GM23248 (cell line): ENCODE data around the gene RFX2. TPM values are rescaled to one million over a fixed set of nuclear protein-coding genes. Genes with fewer than 3 reads are reported as not detected.

Source experiments
- DNase-seq: peaks from one replicate; pipeline ENCODE4 v3.0.0-alpha.2; 2015
- H2AFZ ChIP-seq: fragments of 200-600 bp; sonication (generic); 2 replicates; pipeline ENCODE4 v1.6.1; 2016; ENCODE audit warnings: antibody characterized with exemption
- H3F3A ChIP-seq: fragments of 200-600 bp; sonication (generic); 2 replicates; pipeline ENCODE4 v1.6.1; 2016; ENCODE audit warnings: mild to moderate bottlenecking, antibody characterized with exemption, mixed run types; ENCODE audit not compliant: insufficient read depth
- H3K27ac ChIP-seq: fragments of 200-600 bp; sonication (generic); 2 replicates; pipeline ENCODE4 v1.5.1; 2016; ENCODE audit warnings: mild to moderate bottlenecking
- H3K27me3 ChIP-seq: fragments of 200-600 bp; sonication (generic); replicated peaks from 2 replicates; pipeline ENCODE4 v1.6.1; 2016; ENCODE audit warnings: mild to moderate bottlenecking; ENCODE audit not compliant: insufficient read depth
- H3K36me3 ChIP-seq: fragments of 200-600 bp; sonication (generic); 2 replicates; pipeline ENCODE4 v1.6.1; 2016; ENCODE audit warnings: low read depth, mild to moderate bottlenecking
- H3K4me1 ChIP-seq: fragments of 200-600 bp; sonication (generic); 2 replicates; pipeline ENCODE4 v1.6.1; 2016; ENCODE audit warnings: mild to moderate bottlenecking; ENCODE audit not compliant: insufficient read depth
- H3K4me2 ChIP-seq: fragments of 200-600 bp; sonication (generic); one replicate; pipeline ENCODE4 v1.6.1; 2016; ENCODE audit warnings: mild to moderate bottlenecking; ENCODE audit not compliant: unreplicated experiment
- H3K4me3 ChIP-seq: fragments of 200-600 bp; sonication (generic); 2 replicates; pipeline ENCODE4 v1.5.1; 2016; ENCODE audit warnings: mild to moderate bottlenecking
- H3K79me2 ChIP-seq: fragments of 200-600 bp; sonication (generic); 2 replicates; pipeline ENCODE4 v1.6.1; 2016; ENCODE audit warnings: mild to moderate bottlenecking; ENCODE audit not compliant: insufficient read depth
- H3K9ac ChIP-seq: fragments of 200-600 bp; sonication (generic); 2 replicates; pipeline ENCODE4 v1.6.1; 2016; ENCODE audit warnings: mild to moderate bottlenecking
- H3K9me2 ChIP-seq: fragments of 200-600 bp; sonication (generic); 2 replicates; pipeline ENCODE4 v1.6.1; 2016; ENCODE audit warnings: mixed run types, mild to moderate bottlenecking, moderate library complexity; ENCODE audit not compliant: insufficient read depth
- H3K9me3 ChIP-seq: fragments of 200-600 bp; sonication (generic); one replicate; pipeline ENCODE4 v1.6.1; 2017; ENCODE audit warnings: low read depth
- H4K20me1 ChIP-seq: fragments of 200-600 bp; sonication (generic); 2 replicates; pipeline ENCODE4 v1.6.0; 2016; ENCODE audit not compliant: insufficient read depth
- EZH2 ChIP-seq: fragments of 200-600 bp; sonication (generic); IDR thresholded peaks from 2 replicates; pipeline ENCODE4 v1.6.1; 2018; ENCODE audit warnings: antibody characterized with exemption, mild to moderate bottlenecking; ENCODE audit not compliant: insufficient read depth, poor library complexity, severe bottlenecking
- EZH2phosphoT487 ChIP-seq: fragments of 200-600 bp; sonication (generic); IDR thresholded peaks from 2 replicates; pipeline ENCODE4 v1.6.1; 2018; ENCODE audit warnings: antibody characterized with exemption, moderate library complexity, mild to moderate bottlenecking, low read depth; ENCODE audit not compliant: insufficient read depth
- WGBS, 2 experiments: methylation state at CpG; one replicate each; pipeline ENCODE4 v1.1.6; 2015 to 2017; ENCODE audit warnings: low lambda C conversion rate in 2 of 2, low coverage in 1 of 2; ENCODE audit errors: missing lambda C conversion rate in 2 of 2; 5-methylcytosine and 5-hydroxymethylcytosine counted together
- in situ Hi-C: fragments of 300-500 bp; cut with MboI; formaldehyde crosslinking; loops from 2 replicates; pipeline ENCODE4 v1.15.0; 2020
- polyA plus RNA-seq: library from polyadenylated mRNA; unstranded; fragments of >200 nt; fragmentation: Nextera tagmentation; extraction: Ambion mirVana; gene quantifications from 2 replicates; pipeline ENCODE4 v1.2.1, GENCODE V29; 2016
- total RNA-seq: library from RNA; depleted of rRNA; stranded (reverse); fragments of >200 nt; shearing (Covaris generic); gene quantifications from 2 replicates; pipeline ENCODE4 v1.2.3, GENCODE V29; 2014

RFX2 gene
- total and polyA plus RNA-seq, 2 experiments from 2014 or later: 11.3 to 13.1 TPM

GRCh38 chr19:6058518-6059201 is 51.6 kb downstream of the RFX2 start:
- TF ChIP-seq EZH2phosphoT487: no peak
- no peak for TF ChIP-seq EZH2
- Histone ChIP-seq H3K9me3 (no peaks in the 10 kb centered on the region), H4K20me1 (no peaks in the 10 kb centered on the region), H3K27ac (peak overlapping the region; percentile 98; the same call in 1 of the 2 replicates), H3K79me2 (peaks cover 10% of the 10 kb centered on the region; the same call in 1 of the 2 replicates), H3K4me3 (no peak overlapping the region), H3K9ac (peak overlapping the region; percentile 89; the same call in 1 of the 2 replicates), H3K9me2 (no peaks in the 10 kb centered on the region), H3K36me3 (no peaks in the 10 kb centered on the region), H3F3A (peaks cover 38% of the 10 kb centered on the region), H3K27me3 (no peaks in the 10 kb centered on the region), H3K4me1 (peaks cover 35% of the 10 kb centered on the region), H2AFZ (no peak overlapping the region), H3K4me2 (no peak overlapping the region)
- in situ Hi-C loops: loop anchor here (10.0 kb wide), 1 partner anchor 46 kb away; no protein-coding TSS in a partner anchor
- DNase-seq: no peak
- 65 to 69% methylated on average over 17 of the region's 17 CpGs for WGBS, 2 experiments

- no peak for TF ChIP-seq EZH2
- Histone ChIP-seq H4K20me1 (no peaks in the 10 kb centered on the region), H3K9me3 (no peaks in the 10 kb centered on the region), H3K36me3 (no peaks in the 10 kb centered on the region), H3K9me2 (no peaks in the 10 kb centered on the region), H3F3A (peaks cover 38% of the 10 kb centered on the region), H3K27ac (peak overlapping the region; percentile 98), H3K4me3 (0 out of 2 replicates have a peak overlapping the region, but pooled peaks have one; percentile 16), H3K4me2 (peak overlapping the region; percentile 78), H3K79me2 (peaks cover 18% of the 10 kb centered on the region), H3K27me3 (no peaks in the 10 kb centered on the region), H3K9ac (peak overlapping the region; percentile 89), H3K4me1 (peaks cover 35% of the 10 kb centered on the region), H2AFZ (peak overlapping the region; percentile 43; the same call in 1 of the 2 replicates)
- in situ Hi-C loops: loop anchor here (10.0 kb wide), 1 partner anchor 47 kb away; no protein-coding TSS in a partner anchor
- 40% methylated on average over 14 of the region's 14 CpGs for WGBS, 2 experiments
- no peak for DNase-seq
These were observed 52.4 kb downstream of the RFX2 start for GRCh38 chr19:6057651-6058517.

DNA sequence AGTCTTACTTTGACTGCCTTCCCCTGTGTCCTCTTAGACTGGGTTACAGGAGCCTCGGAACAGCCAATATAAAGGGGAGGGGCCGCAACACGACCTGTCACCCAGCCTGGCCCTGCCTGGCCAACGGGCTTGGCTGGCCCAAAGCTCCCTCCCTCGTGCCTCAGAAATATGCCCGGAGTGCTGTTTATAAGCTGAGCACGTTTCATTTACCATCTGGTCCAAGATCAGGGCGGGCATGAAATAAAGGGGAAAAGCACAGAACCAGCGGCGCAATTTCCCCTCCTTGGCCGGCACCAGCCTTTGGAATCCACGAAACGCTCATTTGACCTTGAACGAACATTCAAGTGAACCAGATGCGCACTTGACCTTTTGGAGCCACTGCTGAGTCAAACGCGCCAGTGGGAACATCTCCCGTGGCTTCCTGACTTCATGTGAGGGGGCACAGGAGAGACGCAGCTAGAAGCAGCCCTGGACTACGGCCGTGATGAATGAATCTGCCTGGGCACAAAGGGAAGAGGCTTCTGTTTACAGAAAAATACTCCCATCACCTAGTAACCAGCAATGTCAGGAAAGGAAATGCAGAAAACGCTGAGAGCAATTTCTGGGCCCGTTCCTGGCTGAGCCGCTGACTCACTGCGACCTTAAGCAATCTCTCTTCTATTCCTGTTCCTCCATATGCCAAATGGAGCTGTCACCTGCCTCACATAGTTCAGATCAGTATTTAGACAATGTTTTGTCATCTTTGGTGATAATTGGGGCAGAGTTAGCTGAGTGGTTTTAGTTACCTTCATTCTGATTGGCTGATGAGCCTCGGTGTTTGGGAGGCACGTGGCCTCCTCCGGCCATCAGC is 53.3 kb downstream of the RFX2 start:
- H3K4me3 ChIP-seq: peak overlapping the region; percentile 54
- no peaks in the 10 kb centered on the region for H4K20me1 ChIP-seq
- H3K4me2 ChIP-seq: peak overlapping the region; percentile 78
- peak; percentile 98 for DNase-seq
- no peaks in the 10 kb centered on the region for H3K27me3 ChIP-seq
- in situ Hi-C loops: loop anchor here (10.0 kb wide), 1 partner anchor 48 kb away; no protein-coding TSS in a partner anchor
- peaks cover 24% of the 10 kb centered on the region for H3K79me2 ChIP-seq
- no peak for TF ChIP-seq EZH2phosphoT487
- no peak for TF ChIP-seq EZH2
- no peaks in the 10 kb centered on the region for H3K9me2 ChIP-seq
- H3K4me1 ChIP-seq: peaks cover 28% of the 10 kb centered on the region
- peaks cover 38% of the 10 kb centered on the region for H3F3A ChIP-seq
- H3K36me3 ChIP-seq: no peaks in the 10 kb centered on the region
- H3K9ac ChIP-seq: peak overlapping the region; percentile 89
- peak overlapping the region; percentile 43 for H2AFZ ChIP-seq
- no peaks in the 10 kb centered on the region for H3K9me3 ChIP-seq
- peak overlapping the region; percentile 98 for H3K27ac ChIP-seq
- WGBS, 2 experiments: 2 to 3% methylated on average over 28 of the region's 28 CpGs
